ENCODE results near the gene KRTAP5-1.
A peak's percentile ranks its signal among the peaks of the same experiment; 100 is the strongest.
"Not testable (repeated sequence)": the region's sequence is repeated elsewhere in the genome, so short reads cannot be mapped to it uniquely, and the experiment has no call there.

Gene KRTAP5-1

DNA sequence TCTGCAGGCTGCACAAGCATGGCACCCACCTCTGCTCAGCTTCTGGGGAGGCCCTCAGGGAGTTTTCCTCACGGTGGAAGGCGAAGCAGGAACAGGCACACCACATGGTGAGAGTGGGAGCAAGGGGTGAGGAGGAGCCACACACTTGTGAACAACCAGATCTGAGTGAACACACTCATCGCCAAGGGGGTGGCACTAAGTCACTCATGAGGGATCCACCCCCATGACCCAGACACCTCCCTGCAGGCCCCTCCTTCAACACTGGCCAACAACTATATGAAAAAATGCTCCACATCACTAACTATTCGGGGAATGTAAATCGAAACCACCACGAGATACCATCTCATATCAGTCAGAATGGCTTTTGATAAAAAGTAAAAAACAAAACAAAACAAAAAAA is 13.7 kb upstream of the KRTAP5-1 start:
- DNase-seq (ENCODE audit: insufficient read length, low spot score) (no peak), FAIRE-seq (no peak)
- TF ChIP-seq, protein P1, sequence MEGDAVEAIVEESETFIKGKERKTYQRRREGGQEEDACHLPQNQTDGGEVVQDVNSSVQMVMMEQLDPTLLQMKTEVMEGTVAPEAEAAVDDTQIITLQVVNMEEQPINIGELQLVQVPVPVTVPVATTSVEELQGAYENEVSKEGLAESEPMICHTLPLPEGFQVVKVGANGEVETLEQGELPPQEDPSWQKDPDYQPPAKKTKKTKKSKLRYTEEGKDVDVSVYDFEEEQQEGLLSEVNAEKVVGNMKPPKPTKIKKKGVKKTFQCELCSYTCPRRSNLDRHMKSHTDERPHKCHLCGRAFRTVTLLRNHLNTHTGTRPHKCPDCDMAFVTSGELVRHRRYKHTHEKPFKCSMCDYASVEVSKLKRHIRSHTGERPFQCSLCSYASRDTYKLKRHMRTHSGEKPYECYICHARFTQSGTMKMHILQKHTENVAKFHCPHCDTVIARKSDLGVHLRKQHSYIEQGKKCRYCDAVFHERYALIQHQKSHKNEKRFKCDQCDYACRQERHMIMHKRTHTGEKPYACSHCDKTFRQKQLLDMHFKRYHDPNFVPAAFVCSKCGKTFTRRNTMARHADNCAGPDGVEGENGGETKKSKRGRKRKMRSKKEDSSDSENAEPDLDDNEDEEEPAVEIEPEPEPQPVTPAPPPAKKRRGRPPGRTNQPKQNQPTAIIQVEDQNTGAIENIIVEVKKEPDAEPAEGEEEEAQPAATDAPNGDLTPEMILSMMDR (IDR thresholded peaks at IDR 0.05; ENCODE audit: insufficient read depth, missing control alignments) = no peak

DNA sequence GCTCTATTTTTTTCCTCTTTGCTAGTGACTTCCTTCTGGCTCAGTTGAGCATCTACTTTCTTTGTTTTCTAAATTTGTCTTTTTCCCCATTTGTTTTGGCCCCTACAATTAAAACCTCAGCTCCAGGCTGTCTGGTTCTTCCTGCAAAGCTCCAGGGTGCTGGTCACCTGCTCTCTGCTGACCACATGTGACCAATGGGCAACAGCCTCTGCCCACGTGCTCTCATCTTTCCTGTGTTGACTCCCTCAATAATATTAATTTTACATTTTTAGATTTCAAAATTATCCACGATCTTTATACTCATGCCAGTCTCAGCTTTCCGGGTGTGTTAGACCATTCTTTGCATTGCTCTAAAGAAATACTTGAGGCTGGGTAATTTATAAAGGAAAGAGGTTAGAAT is 13.3 kb upstream of the KRTAP5-1 start:
- FAIRE-seq = not testable (repeated sequence)

DNA sequence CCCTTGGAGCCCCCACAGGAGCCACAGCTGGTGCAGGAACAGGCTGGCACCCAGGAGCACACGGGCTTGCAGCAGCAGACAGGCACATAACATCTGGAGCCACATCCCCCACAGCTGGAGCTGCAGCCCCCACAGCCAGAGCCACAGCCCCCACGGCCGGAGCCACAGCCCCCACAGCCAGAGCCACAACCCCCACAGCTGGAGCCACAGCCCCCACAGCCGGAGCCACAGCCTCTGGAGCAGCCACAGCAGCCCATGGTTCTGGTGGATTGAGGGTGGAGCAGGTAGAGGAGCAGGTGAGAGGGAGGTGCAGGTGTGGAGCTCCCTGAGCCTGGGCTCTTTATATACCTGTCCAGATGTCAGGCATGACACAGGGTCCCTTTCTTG is 12.9 kb upstream of the KRTAP5-1 start, which contains the start of gene KRTAP5-2:
TSS of gene KRTAP5-2 (minus strand) at position 301 of the 387 bp plus-strand sequence. CDS start at position 257, 44 bp downstream.
- no peak for FAIRE-seq
- TF ChIP-seq, protein P1 (IDR thresholded peaks at IDR 0.05; ENCODE audit: insufficient read depth, missing control alignments) = no peak
- no peak for DNase-seq (ENCODE audit: insufficient read length, low spot score)

More for the DNA sequence above, 13.3 kb upstream of the KRTAP5-1 start:
- DNase-seq (ENCODE audit: insufficient read length, low spot score) = not testable (repeated sequence)

DNA sequence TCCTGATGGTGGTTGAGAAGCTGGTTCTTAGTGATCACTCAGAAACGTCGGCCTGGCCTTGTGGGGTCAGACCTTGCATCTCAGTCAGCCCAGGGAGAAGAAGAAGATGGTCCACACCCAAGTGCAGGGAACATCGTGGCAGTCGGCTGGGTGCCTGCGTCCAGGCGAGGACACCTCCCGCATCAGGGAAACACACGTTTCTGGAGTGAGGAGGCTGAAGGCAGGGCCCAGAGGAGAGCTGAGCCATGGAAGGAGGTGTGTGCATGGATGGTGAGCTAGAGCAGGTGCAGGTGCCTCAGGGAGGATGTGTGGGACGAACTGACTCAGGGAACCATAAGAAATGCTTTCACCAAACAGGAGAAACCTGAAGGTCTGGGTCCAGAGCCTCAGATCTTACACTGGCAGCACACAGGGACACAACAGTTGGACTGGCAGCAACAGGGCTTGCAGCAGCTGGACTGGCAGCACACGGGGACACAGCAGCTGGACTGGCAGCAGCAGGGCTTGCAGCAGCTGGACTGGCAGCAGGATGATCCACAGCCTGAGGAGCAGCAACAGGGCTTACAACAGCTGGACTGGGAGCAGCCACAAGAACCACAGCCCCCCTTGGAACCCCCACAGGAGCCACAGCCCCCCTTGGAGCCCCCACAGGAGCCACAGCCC is 12.4 kb upstream of the KRTAP5-1 start:
- FAIRE-seq = no peak
- DNase-seq (ENCODE audit: insufficient read length, low spot score) = no peak
- TF ChIP-seq, protein P1 (IDR thresholded peaks at IDR 0.05; ENCODE audit: insufficient read depth, missing control alignments) = no peak

DNA sequence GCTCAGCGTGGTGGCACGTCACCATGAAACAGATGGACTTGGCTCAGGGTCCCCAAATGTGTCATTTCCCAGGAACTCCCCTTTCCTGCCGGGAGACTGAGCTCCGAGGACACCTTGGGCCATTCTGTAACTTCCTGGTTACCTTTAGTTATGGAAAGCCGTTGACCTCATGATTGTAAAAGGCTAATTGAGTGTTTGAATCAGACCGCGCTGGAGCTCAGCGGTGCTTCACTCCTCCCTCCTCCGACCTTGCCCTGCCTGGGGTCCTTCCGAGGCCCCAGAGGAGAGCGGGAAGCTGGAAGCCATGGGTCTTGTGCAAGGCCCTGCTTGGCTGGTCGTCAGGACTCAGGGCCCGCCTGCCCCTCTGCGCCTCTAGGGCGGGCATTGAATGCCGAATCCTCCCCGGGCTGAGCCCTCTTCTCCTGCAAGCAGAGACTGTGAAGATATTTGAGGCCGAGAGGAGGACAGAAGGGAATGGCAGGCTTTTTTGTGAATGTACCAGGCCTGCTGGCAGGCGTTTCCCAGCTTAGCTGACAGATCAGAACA is 11.6 kb upstream of the KRTAP5-1 start:
- not testable (repeated sequence) for FAIRE-seq; DNase-seq (ENCODE audit: insufficient read length, low spot score)

DNA sequence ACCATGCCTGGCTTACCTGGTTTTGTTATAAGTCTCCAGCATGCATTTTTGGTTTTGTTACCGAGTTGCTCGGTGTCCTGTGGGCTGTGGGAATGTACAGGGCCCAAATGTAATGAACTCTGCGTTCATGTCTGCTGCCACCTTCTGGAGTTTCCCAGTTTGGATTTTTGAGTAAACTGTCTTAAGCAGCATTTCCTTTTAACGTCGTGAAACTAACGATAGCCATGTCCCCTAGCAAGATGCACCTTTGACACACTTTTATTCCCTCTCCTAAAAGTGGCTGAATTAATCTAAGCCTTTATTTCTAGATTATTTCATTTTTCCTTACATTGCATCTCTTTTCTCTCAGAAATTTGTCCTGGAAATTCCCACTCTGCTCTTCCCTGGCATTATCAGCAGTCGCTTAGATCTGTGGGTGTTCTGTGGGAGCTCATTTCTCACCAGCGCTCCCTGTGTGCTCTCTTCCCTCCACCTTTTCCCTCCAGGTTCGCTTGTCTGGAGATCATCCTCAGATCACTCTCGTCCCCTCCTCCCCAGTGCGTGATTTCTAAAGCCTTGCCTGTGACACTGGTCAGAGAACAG is 11.0 kb upstream of the KRTAP5-1 start:
- TF ChIP-seq, protein P1 (IDR thresholded peaks at IDR 0.05; ENCODE audit: insufficient read depth, missing control alignments) = peak; percentile 1
- DNase-seq (ENCODE audit: insufficient read length, low spot score); FAIRE-seq: not testable (repeated sequence)

DNA sequence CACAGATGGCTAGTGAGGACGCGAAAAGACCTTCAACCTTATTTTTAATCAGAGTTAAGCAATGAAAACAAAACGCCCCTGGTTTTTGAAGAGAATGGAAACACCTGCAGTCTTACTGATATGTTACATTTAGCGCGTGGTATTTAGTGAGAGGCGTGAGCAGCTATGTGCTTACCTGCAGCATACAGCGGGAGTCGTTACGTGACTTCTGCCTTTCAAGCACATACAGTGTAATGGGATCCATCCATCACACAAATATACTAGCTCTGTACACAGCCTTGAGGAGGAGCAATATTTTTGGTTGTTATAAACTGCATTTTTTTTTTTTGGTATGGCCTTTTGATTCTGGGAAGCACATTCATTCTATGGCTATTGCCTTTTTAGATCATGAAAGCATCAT is 7.5 kb upstream of the KRTAP5-1 start:
- FAIRE-seq (no peak), DNase-seq (ENCODE audit: insufficient read length, low spot score) (no peak)
- TF ChIP-seq, protein P1 (IDR thresholded peaks at IDR 0.05; ENCODE audit: insufficient read depth, missing control alignments) = no peak

DNA sequence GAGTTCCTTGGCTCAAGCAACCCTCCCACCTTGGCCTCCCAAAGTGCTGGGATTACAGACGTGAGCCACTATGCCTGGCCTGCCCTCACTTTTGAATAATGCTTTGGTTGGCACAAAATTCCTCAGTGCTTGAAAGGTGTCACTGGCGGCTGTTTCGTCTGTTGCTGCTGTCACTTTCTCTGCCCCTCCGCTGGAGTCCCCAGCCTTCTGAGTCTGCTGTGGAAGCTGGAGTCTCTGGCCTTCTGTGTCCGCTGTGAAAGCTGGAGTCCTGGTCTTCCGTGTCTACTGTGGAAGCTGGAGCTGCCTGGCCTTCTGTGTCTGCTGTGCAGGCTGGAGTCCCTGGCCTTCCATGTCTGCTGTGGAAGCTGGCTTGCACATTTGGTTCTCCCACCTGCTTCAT is 4.9 kb upstream of the KRTAP5-1 start:
- FAIRE-seq (no peak), DNase-seq (ENCODE audit: insufficient read length, low spot score) (no peak)

DNA sequence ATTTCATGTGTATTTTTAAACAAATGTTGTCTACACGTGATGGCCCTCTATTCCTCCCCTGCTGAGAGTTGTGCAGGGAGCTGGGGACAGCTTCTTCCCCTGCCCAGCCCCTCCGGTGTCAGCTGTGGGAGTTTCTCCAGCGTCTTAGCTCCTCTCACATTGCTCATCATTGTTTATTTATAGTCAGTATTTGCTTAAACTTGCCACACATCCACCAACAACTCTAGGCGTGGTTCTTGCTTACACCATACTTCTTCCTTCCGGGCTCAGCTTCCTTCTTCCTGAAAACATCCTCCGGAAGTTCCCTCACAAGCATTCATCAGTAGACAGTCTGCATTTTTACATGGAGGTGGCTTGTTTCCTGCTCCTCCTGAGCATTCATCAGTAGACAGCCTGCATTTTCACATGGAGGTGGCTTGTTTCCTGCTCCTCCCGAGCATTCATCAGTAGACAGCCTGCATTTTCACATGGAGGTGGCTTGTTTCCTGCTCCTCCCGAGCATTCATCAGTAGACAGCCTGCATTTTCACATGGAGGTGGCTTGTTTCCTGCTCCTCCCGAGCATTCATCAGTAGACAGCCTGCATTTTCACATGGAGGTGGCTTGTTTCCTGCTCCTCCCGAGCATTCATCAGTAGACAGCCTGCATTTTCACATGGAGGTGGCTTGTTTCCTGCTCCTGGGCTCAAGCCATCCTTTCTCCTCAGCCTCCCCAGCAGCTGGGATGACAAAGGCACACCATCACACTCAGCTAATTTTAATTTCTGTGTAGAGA is 4.3 kb upstream of the KRTAP5-1 start:
- not testable (repeated sequence) for FAIRE-seq; DNase-seq (ENCODE audit: insufficient read length, low spot score)

More for the DNA sequence above, 4.9 kb upstream of the KRTAP5-1 start:
- TF ChIP-seq, protein P1 (IDR thresholded peaks at IDR 0.05; ENCODE audit: insufficient read depth, missing control alignments) = no peak

Measured in D721Med (cell line).